Measurements from ENCODE around the gene TMEM131L.

GRCh38 chr4:153495480-153496193, 29.5 kb downstream of the TMEM131L start:
- TF ChIP-seq GATA2 (IDR thresholded peaks at IDR 0.05; ENCODE audit: low read depth, low read length) = no peak
- TF ChIP-seq GATA3 (IDR thresholded peaks at IDR 0.05; ENCODE audit: low read depth, low read length) = no peak
